Ovary (tissue), 3 donors: ENCODE data around the gene PRPF4.

Source experiments
- CTCF ChIP-seq, 3 donors: fragments of 450-650 bp in 2 of 3; fragments of 200-600 bp in 1 of 3; IDR thresholded peaks; one replicate each; pipeline versions ENCODE4 v1.5.1 to v1.8.0; 2016 to 2022; ENCODE audit warnings: antibody characterized with exemption in 3 of 3, mild to moderate bottlenecking in 1 of 3
- POLR2A ChIP-seq: fragments of 450-650 bp; IDR thresholded peaks from one replicate; pipeline ENCODE4 v1.6.1; 2017; ENCODE audit warnings: antibody characterized with exemption, mild to moderate bottlenecking, moderate library complexity
- donor health status: DM: no; HTN: no; CAD: no.

GRCh38 chr9:113296796-113297558 lies 21.5 kb downstream of the PRPF4 start:
- TF ChIP-seq CTCF (IDR thresholded peaks at IDR 0.05): no peak
- no peak for TF ChIP-seq POLR2A
